ENCODE measurements around the gene UBAP2. TPM values are rescaled to one million over a fixed set of nuclear protein-coding genes. Genes with fewer than 3 reads are reported as not detected.

UBAP2 gene
- total RNA-seq, 1 experiment from 2014 or later = 14.7 TPM

DNA sequence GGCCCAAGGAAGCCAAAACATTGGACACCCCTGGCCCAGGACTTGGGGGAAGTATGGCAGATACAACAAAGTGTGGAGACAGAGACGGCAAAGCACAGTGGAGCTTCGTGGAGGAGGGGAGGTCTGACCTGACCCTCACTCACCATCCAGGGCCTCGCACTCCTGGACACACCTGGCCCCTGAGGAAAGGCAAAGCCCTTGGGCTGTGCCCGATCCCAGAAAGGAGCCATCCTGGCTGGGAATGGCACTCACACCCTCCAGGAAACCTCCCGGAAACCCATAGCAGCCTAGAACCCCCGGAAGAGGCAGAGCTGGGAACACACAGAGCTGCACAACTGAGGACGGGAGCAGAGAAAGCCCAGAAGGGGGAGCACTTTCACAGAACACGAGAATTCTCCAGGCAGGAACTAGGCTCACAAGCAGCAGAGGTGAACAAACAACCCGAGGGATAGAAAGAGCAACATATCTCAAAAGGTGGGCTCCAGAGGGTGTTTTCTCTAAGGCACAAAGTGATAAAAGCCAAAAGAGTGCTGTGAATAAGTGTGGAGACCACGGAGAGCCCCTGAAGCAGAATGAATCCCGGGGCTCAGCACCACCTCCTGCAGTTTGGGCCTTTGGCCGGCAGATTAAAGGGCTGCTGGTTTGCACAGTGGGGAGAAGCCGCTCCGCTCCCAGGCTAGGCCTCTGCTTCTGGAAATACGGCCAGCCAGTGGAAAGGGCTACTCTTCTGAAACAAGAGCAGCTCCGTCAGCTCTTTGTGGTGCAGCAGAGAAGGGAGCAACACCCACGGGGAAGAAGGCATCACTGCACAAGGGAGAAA lies 123.5 kb downstream of the UBAP2 start:
- DNase-seq (ENCODE audit: low spot score) = peak; percentile 34

DNA sequence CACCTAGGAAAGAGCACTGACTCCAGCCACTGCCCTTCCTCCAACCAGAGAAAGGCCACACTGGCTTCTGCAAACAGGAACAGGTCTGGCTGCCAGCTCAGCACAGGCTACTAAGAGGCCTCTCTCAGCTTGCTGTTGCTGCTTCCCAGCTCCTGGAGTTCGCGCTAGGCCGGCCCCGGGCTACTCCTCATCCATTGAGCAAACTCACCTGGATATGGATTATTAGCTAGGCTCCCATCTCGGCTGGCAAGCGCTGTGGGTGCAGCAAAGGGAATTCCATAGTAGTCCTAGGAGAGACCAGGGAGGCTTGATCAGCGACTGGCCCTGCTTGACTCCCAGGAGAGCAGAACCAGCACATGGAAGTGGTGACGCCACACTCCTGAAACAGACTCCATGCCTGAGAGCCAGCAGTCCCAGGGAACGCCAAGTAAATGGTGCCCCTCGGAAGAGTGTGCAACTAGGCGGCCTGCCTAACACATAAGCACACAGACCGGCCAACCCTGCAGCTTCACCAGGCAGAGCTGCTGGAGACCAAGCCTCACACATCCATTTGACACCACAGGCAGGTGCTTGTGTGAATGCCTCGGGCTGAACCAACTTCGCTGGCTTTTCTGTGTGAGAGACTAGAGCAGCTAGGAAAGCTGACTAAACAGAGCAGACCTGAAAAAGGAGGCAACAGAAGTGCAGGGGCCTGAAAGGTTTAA lies 124.5 kb downstream of the UBAP2 start:
- no peak for DNase-seq (ENCODE audit: low spot score)

DNA sequence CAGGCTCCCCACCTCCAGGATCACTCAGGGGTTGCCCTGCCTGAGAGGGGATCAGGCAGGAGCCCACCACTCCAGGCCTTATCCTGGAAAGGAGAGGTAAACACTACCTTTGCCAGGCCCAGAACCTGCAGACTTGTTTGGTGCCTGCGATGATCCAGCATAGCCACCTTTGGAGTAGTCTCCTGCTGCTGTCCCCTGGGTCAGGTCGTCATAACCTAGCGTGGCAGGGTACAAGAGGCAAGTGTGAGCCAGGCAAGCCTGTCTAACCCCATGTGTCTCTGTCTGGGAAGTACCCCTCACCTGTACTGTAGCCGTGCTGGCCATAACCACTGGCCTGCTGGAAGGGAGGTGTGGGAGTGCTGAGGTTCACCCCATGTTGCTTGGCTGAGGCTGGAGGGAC lies 125.6 kb downstream of the UBAP2 start:
- DNase-seq (ENCODE audit: low spot score) = no peak

DNA sequence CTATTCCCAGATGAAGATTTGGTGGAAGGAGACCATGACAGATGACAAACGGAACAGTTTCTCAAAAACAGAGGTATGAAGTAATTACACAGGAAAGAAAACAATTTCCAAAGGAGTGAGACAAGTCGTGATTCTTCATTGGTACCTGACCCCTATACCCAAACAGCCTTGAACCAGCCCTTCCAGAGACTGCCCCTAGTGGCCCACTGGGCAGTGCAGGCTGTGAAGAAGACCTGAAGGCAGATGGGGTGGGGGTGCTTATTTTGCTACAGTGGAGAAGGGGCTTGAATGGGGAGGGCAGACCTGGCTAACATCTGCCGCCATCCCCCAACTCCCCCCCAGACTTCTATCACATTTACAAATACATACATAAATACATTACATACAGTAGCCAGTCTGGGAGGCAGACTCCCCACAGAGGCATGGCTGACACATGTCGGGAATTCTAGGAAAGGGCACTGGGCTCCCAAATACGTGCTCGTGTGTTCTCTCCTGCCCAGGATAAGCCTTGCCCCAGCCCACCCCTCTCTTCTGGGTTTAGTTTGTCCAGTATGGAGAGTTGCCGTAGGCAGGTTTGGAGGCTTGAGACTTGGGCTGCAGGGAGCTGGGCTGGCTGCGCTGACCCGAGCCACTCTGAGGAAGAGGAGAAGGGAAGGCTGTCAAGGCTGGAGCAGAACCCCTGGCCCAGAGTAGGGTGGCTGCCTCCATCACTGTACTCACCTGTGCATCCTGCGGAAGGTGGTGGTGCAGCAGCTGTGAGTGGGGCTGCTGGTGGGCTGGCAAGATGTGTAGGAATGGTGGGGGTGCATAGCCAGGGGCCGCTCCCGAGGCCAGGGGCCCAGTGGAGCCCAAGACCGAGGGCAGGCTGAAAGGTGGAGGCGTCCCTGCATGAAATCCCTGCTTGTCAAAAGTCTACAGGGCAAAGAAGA lies 126.5 kb downstream of the UBAP2 start:
- DNase-seq (ENCODE audit: low spot score) = no peak

DNA sequence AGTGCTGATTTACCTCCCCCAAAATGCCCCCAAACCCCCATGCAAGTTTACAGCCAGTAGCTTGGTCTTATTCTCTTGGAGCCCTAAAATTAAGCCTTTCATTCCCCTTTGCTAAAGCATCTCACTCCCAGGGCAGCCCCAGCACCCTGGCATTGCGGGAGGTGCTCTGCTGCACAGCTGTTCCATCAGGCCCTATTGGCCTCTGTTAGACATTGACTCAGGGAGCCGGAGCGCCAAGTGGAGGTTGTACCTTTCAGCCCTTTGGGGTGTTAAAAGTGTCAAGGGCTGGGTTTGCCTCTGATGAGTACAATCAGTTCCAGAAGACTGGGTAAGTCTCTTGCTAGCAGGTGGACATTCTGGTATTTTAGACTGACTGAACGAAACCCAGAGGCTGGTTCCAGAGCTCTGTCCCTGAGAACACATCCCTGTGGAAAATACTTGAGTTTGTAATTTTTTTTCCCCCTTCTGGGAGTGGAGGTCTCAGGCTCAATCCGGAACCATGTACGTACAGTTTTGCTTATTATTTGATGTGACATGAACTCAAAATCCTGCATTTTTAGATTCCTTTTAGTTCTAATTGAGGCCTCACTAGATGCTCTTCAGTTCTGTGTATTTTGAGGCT lies 129.3 kb downstream of the UBAP2 start:
- DNase-seq (ENCODE audit: low spot score) = no peak

DNA sequence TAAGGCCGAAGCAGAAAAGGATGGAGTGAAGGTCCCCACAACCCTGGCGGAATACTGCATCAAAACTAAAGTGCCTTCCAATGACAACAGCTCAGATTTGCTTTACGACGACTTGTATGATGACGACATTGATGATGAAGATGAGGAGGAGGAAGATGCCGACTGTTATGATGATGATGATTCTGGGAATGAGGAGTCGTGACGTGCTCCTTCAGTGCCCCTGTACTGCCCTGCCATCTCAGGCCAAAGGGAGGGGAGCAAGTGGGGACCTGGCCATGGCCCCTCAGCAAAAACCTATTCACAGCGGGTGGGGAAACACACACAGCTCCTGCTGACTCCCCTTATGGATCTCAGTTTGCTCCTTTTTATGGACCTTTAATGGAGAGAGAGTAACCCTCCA lies 131.7 kb downstream of the UBAP2 start:
- DNase-seq (ENCODE audit: low spot score) = no peak

DNA sequence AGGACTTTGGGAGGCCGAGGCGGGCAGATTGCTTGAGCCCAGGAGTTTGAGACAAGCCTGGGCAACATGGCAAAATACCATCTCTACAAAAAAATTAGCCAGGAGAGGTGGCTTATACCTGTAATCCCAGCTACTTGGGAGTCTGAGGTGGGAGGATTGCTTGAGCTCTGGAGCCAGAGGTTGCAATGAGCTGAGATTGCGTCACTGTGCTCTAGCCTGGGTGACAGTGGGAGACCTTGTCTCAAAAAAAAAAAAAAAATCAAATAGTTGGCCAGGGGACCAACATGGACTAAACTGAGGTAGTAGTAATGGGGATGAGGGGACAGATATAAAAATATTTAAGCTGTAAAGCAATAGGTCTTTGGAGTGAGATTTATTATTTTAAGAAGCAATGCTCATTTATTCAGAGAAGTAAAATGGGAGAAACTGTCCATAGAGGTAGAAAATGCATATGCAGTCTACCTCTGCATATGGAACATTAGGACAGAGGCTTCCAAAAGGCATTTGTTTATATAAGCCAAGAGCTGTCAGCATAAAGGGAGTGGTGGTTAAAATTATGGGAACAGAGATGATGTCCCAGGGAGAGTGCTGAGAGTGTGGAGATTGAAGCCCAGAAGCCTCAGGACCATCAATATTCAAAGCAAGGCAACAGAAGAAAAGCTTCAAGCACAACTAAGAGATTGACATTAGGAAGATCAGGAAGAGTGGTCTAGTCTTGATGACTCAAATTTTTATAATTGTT lies 133.6 kb downstream of the UBAP2 start:
- DNase-seq (ENCODE audit: low spot score) = no peak

DNA sequence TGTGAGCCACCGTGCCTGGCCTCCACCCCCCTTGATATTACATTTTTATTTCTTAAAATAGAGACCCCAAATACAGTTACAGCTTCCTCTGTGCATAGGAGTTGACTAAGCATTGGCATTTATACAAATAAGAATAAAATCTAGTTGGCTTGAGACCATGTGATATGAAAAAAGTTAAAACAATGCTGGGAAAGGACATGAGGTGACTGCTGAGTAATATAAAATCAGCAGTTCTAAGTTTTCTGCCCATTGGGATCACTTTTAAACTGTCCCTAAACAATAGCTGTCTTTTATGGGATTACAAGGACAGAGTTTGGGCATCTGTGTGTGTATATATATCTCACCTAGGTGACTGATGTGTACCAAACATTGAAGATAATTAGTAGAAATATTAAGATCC lies 135.1 kb downstream of the UBAP2 start:
- no peak for DNase-seq (ENCODE audit: low spot score)

DNA sequence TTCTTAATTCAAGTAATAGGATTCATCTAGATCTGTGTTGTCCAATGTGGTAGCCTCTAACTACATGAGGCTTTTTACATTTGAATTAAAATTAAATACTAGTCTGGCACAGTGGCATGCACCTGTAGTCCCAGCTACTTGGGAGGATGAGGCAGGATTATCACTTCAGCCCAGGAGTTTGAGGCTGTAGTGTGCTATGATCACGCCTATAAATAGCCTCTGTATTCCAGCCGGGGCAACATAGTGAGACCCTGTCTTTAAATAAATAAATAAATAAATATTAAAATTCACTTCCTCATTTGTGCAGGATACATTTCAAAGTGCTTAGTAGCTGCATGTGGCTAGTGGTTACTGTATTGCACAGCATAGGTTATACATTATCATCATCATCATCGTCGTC lies 139.9 kb downstream of the UBAP2 start:
- DNase-seq (ENCODE audit: low spot score) = no peak

DNA sequence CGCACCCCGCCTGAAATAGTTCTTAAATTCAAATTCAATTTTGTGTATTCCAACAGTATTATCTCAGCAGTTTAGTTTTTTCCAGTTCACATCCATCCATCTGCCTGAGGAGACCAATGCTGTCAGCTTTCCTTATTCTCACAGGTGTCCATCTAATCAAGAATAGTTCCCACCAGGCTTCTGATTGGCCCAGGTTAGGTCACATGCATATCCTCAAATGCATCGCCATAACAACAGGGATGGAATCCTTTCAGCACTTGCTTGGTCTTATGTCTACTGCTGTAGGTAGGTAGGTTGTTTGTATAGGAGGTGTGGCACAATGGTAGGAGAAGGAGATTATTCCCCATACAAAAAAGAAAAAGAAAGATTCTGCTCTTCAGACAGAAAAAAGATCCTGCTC lies 140.6 kb downstream of the UBAP2 start:
- DNase-seq (ENCODE audit: low spot score) = no peak

DNA sequence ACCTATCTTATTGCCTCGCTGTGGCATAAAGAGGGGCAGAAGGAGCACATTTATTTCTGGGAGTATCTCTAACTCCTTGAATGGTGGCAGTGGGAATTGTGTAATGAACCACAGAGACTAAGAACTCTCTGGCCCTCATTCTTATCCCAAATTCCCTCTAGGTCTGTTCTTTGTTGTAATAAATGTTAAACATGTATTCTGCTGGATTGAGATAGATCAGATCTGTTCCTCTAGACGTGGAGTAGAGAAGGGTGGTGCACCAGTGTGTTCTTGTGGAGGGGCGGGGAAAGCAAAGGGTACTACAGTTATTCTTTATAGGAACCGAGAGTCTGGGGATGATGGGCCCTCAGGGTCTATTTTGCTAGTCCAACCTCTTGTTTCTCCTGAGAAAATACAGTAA lies 141.3 kb downstream of the UBAP2 start:
- DNase-seq (ENCODE audit: low spot score) = no peak

DNA sequence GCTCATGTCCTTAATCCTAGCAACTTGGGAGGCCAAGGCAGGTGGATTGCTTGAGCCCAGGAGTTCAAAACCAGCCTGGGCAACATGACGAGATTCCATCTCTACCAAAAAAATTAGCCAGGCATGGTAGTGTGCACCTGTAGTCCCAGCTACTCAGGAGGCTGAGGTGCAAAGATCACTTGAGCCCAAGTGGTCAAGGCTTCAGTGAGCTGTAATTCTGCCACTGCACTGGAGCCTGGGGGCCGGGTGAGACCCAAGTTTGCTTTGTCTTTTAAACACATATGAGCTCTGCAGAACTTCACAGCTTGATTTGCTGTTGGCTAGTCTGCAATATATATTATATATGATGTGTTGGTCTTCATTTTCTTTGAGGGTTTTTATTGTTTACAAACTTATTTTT lies 141.9 kb downstream of the UBAP2 start:
- no peak for DNase-seq (ENCODE audit: low spot score)

DNA sequence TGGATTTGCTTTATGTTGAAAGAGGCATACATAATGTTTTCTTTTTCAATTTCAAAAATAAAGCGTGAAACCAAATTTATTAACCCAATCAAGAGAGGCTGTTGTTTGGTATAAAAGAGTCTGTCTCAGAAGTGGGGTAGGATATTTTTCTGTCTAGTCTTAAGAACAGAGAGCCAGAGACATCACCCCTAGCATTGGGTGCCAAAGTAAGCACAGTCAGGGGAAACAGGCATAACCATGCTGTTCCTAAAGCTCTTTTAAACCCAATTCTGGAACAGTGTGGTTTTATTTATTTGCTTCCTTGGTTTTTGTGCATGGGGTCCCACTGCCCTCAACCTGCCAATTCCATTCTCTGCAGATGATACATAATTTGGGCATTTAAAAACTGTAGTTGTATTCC lies 143.6 kb downstream of the UBAP2 start:
- DNase-seq (ENCODE audit: low spot score) = no peak

DNA sequence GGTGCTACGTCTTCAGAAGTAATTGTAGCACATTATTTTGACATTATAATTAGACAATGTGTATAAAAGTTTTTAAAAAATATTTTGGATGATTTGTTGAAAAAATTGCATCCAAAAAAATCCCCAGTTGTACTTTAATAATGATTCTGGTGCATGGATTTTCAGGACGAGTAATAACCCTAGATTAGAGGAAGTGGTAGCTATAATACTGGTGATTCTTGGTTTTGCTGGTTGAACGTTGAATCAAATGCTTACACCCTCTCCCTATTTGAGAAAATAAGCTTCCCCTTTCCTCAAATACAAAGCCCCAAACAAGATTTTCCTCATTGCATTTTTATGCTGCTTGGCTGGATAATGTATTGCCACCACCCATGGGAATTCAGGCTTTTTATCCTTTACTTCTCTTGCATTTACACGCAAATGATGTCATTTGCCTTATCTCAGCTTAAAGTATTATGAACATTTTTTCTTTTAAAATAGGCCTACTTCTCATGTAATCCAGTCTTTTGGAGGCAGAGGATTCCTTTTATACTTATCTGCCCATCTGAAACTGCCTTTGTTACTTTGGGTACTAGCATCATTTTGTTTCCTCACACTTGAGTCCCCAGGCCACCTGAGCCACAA lies 145.4 kb downstream of the UBAP2 start:
- no peak for DNase-seq (ENCODE audit: low spot score)

DNA sequence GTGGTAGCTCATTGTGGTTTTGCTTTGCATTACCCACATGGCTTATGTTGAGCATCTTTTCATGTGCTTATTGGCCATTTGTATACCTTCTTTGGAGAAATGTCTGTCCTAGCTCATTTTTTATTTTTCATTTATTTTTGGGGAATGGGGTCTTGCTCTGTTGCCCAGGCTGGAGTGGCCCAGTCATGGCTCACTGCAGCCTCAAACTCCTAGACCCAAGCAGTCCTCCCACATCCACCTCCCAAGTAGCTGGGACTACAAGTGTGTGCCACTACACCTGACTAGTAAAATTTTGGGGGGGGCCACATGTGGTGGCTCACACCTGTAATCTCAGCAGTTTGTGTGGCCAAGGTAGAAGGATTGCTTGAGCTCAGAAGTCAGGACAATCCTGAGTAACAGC lies 154.4 kb downstream of the UBAP2 start:
- DNase-seq (ENCODE audit: low spot score) = no peak

DNA sequence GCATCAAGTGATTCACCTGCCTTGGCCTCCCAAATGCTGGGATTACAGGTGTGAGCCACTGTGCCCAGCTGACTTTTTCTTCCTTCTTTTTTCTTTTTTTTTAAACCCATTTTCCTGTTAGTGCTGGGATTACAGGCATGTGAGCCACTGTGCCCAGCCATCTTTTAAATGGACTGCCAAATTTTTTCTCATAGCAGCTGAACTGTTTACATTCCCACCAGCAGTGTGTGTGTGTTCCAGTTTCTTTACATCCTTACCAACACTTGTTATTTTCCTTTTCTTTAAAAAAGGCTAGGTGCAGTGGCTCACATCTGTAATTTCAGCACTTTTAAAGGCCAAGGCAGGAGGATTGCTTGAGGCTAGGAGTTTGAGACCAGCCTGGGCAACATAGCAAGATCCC lies 154.8 kb downstream of the UBAP2 start:
- no peak for DNase-seq (ENCODE audit: low spot score)

DNA sequence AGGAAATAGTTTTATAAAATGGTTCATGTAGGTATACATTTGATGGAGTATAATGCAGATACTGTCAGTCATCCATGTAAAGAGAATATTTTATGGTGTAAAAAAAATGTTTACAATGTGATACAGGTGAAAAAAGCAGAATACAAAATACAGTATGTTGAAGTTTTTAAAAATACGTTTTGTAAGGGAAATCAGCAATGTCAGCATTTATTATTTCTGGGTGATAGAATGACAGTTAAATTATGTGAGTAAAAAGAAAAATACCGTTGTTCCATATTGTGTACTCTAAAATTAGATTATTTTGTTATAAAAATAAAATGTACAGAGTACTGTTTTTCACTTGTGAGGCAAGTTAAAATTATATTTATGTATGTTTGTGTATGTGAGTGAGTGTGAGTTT lies 162.7 kb downstream of the UBAP2 start:
- DNase-seq (ENCODE audit: low spot score) = no peak

DNA sequence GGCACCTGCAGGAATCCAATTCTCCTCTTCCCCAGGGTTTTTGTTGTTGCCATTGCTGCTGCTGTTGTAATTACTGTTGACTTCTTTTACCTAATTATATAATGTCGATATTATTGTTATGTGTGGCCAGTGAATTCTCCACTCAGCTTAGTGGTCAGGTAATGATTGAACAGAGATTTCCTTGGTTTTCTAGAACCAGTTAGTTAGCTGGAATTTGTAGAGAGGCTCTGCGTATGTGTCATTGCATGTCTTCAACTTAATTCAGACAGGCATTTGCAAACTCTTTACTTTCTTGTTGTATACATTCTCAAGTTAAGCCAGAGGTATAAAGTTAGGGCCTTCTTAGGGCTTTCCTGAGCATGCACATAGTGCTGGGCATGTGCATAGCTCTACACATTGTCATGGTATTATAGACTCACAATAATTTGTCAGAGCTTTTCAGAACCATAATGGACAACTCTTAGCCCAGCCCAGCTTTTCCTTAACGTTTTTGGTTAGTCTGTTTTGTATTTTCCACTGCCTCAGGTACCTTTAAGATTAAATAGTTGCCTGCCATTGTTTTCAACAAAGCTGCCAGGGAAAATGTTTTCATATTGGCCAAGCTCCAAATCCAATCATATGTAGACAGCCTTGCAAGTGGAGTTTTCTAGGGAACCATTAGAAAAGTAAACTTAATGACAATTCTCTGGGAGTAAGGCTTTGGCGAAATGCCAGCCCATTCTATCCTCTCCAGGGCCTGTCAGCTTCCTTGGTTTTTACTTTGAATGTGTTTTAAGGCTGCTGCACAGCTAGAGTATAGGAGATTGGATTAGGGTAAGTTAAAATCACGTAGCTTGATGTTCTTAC lies 163.6 kb downstream of the UBAP2 start:
- peak; percentile 26 for DNase-seq (ENCODE audit: low spot score)

DNA sequence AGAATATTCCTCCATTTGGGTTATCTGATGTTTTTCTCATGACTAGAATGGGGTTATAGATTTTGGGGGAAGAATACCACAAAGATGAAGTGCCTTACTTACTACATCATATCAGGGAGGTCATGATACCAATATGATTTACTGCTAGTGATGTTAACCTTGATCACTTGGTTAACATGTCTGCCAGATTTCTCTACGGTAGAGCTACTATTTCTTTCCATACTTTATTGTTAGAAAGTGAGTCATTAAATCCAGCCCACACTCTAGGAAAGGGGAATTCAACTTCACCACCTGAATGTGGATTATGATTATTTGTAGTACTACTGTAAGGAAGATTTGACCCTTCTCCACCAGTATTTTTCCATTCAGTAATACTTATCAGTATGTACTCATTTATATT lies 167.1 kb downstream of the UBAP2 start:
- peak; percentile 35 for DNase-seq (ENCODE audit: low spot score)

Measured in A172 (cell line).